AG04449 (cell line): ENCODE measurements around the gene PNPLA6.

Source experiments
- CTCF ChIA-PET: fragments of 350-600 bp; formaldehyde crosslinking; extraction: SDS; loops from one replicate; lab custom pipeline; 2021; ENCODE audit warnings: antibody characterized with exemption; lab: Yijun Ruan, JAX
- POLR2A ChIA-PET: fragments of 400-600, 350-600 bp; formaldehyde crosslinking; extraction: SDS; loops from one replicate; lab custom pipeline; 2020; ENCODE audit warnings: antibody characterized with exemption, inconsistent platforms; lab: Yijun Ruan, JAX
- DNase-seq: peaks from one replicate; pipeline ENCODE4 v3.0.0-alpha.2; 2010; ENCODE audit warnings: low read depth, low spot score
- H3K4me3 ChIP-seq: 2 replicates; pipeline ENCODE4 v1.5.1; 2011; ENCODE audit warnings: low read depth, mild to moderate bottlenecking, control low read depth, low read length
- CTCF ChIP-seq: IDR thresholded peaks from one replicate; pipeline ENCODE4 v1.5.1; 2011; ENCODE audit warnings: mild to moderate bottlenecking, moderate library complexity, low read length, control low read depth, inconsistent platforms; ENCODE audit not compliant: insufficient read depth; ENCODE audit errors: missing control alignments

PNPLA6 gene

GRCh38 chr19:7512400-7512851 is 23.1 kb upstream of the PNPLA6 start:
- DNase-seq: no peak
- ChIA-PET POLR2A (no interaction called here), CTCF (interaction anchor here (0.7 kb wide), 1 partner anchor 16 kb away, joined by 3 read pairs; a partner anchor contains a TSS)
- no peak for TF ChIP-seq CTCF
- no peak overlapping the region for H3K4me3 ChIP-seq

- H3K4me3 ChIP-seq: no peak overlapping the region
- no peak for DNase-seq
- TF ChIP-seq CTCF: no peak
- POLR2A ChIA-PET: no interaction called here
- CTCF ChIA-PET: no interaction called here
Measured at GRCh38 chr19:7513809-7514642, 21.5 kb upstream of the PNPLA6 start.

GRCh38 chr19:7515110-7515644 is 20.3 kb upstream of the PNPLA6 start:
- peak overlapping the region; percentile 68 for H3K4me3 ChIP-seq
- TF ChIP-seq CTCF: no peak
- ChIA-PET POLR2A (no interaction called here), CTCF (no interaction called here)
- no peak for DNase-seq

GRCh38 chr19:7515645-7516151 is 19.8 kb upstream of the PNPLA6 start, which contains the start of gene ZNF358:
Gene ZNF358 (plus strand): TSS chr19:7516103. CDS start chr19:7519243, 3,140 bp downstream.
- peak within 1 kb of the TSS; percentile 68 for H3K4me3 ChIP-seq
- ChIA-PET CTCF (no interaction called here), POLR2A (interaction anchor here (0.6 to 1.6 kb wide), 2 partner anchors 8 to 338 kb away, joined by 3 to 4 read pairs; no protein-coding TSS in a partner anchor)
- no peak for TF ChIP-seq CTCF
- no peak for DNase-seq

GRCh38 chr19:7516333-7516732 is 19.2 kb upstream of the PNPLA6 start:
- no peak for DNase-seq
- TF ChIP-seq CTCF: no peak
- CTCF ChIA-PET: interaction anchor here (0.9 kb wide), 1 partner anchor 136 kb away, joined by 4 read pairs; no protein-coding TSS in a partner anchor
- POLR2A ChIA-PET: interaction anchor here (0.6 to 1.6 kb wide), 2 partner anchors 9 to 337 kb away, joined by 3 to 4 read pairs; no protein-coding TSS in a partner anchor
- peak overlapping the region; percentile 68 for H3K4me3 ChIP-seq
